Heart left ventricle (tissue), 13 donors: Measurements from ENCODE around the gene RNASET2.

ENCODE experiments used
- POLR2A ChIP-seq, 2 donors: fragments of 450-650 bp; IDR thresholded peaks; one replicate each; pipeline ENCODE4 v1.6.1; 2017; ENCODE audit warnings: antibody characterized with exemption in 2 of 2, mild to moderate bottlenecking in 2 of 2, moderate library complexity in 2 of 2
- TF ChIP-seq, protein P1 (sequence below), 12 donors: fragments of 200-600 bp; sonication (generic) in 4 of 12; IDR thresholded peaks; one replicate each; pipeline versions ENCODE4 v1.5.0 to v1.8.0; 2018 to 2022; ENCODE audit warnings: antibody characterized with exemption in 12 of 12, mild to moderate bottlenecking in 5 of 12
- donor health status: ischemic (EF 13 %, LVEDD 7.1; RV severe dilation, severe dysfunction).
- donor health status: DM: no; HTN: yes; CAD: no.
- donor health status: DM: no; HTN: no; CAD: no.
- donor health status: ischemic (EF 25% LVEDD 6.9; RV normal size, moderate dysfunction).
- donor health status: ischemic (EF 25% LVEDD 5.7; RV mildly dilated, moderate dysfunction).
- donor health status: ischemic (EF 35%, LVEDD 5.7; RV mildly dilated, moderate dysfunction).
- donor health status: nonischemic (EF 11% LVEDD 7.7; RV severe dilation, severe dysfunction).
- donor health status: DM: yes; HTN: yes; CAD: no.
- donor health status: PGD.
- donor health status: ischemic (EF 29% LVEDD 5.4; RV normal size, mild dysfunction).
- donor health status: nonischemic (EF 23%, LVEDD 6.1; RV moderate dilation, normal function).

DNA sequence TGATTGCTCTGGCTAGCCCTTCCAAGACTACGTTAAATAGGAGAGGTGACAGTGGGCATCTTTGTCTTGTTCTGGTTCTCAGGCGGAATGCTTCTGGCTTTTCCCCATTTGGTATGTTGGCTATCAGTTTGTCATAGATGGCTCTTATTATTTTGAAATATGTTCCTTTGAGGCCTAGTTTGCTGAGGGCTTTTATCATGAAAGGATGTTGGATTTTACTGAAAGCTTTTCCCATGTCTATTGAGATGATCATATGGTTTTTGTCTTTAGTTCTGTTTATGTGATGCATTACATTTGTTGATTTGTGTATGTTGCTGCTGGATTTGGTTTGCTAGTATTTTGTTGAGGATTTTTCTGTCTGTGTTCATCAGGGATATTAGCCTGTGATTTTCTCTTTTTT is 9.9 kb upstream of the RNASET2 start:
- no peak for TF ChIP-seq POLR2A (IDR thresholded peaks at IDR 0.05)
- TF ChIP-seq, protein P1, sequence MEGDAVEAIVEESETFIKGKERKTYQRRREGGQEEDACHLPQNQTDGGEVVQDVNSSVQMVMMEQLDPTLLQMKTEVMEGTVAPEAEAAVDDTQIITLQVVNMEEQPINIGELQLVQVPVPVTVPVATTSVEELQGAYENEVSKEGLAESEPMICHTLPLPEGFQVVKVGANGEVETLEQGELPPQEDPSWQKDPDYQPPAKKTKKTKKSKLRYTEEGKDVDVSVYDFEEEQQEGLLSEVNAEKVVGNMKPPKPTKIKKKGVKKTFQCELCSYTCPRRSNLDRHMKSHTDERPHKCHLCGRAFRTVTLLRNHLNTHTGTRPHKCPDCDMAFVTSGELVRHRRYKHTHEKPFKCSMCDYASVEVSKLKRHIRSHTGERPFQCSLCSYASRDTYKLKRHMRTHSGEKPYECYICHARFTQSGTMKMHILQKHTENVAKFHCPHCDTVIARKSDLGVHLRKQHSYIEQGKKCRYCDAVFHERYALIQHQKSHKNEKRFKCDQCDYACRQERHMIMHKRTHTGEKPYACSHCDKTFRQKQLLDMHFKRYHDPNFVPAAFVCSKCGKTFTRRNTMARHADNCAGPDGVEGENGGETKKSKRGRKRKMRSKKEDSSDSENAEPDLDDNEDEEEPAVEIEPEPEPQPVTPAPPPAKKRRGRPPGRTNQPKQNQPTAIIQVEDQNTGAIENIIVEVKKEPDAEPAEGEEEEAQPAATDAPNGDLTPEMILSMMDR (IDR thresholded peaks at IDR 0.05): no peak
